GM18498 (cell line): ENCODE data around the gene HSFX4.
A peak's percentile ranks its signal among the peaks of the same experiment; 100 is the strongest.
"Not testable (repeated sequence)": the region's sequence is repeated elsewhere in the genome, so short reads cannot be mapped to it uniquely, and the experiment has no call there.

Experiments used
- ATAC-seq: cut with Tn5 transposase; IDR thresholded peaks from one replicate; pipeline ENCODE4 v1.9.1; 2021; ENCODE audit warnings: mild to moderate bottlenecking, moderate library complexity; ENCODE audit not compliant: unreplicated experiment

Gene HSFX4

DNA sequence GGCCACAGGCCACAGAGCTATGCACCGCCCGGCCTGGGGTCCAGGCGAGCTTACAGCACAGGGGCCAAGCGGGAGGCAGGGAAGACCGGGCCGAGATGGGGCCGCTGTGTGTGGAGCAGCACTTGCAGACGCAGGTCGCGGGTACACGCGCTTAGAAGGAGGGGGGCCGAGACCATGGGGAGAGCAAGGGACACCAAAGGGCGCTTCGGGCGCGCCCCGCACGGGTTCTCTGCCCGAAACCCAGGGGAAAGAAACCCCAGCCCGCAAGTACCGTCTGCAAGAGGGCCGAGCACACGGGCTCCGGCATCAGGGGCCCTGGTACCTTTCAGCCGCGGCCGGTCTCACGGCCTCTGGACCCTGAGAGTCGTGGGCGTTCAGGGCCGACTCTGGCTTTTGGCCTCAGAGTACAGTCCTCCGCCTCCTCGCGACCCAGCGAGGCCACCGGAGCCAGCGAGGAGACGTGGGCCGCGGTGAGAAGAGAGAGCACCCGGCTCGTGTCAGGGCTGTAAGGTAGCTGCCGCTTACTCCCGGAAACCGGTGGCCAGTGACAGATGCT is 8.6 kb downstream of the HSFX4 start:
- peak; percentile 5 for ATAC-seq

DNA sequence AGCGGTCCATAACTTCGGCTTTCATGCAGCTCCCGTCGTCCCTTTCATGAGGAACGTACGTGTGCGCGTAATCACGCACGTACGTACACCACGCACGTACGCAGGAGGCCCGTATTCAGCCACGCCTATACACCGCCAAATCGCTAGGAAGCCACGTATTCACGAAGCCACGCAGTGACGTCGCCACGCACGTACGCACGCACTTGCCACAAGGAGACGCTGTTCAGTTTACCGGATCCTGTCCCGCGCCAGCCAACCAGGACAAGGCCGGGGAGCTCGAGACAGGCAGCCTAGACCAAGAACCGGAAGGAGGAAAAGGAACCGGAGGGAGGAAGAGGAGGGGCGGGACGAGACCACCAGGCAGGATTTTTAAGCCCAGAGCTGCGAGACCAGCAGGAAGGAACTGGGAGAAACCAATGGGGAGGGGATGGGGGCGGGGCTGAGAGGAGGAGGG is 9.1 kb downstream of the HSFX4 start, which contains the start of gene EOLA2:
Gene EOLA2 (minus strand): TSS at position 65 of the 454 bp plus-strand sequence. CDS start 4,617 bp downstream, outside the sequence.
- peak; percentile 71 for ATAC-seq

DNA sequence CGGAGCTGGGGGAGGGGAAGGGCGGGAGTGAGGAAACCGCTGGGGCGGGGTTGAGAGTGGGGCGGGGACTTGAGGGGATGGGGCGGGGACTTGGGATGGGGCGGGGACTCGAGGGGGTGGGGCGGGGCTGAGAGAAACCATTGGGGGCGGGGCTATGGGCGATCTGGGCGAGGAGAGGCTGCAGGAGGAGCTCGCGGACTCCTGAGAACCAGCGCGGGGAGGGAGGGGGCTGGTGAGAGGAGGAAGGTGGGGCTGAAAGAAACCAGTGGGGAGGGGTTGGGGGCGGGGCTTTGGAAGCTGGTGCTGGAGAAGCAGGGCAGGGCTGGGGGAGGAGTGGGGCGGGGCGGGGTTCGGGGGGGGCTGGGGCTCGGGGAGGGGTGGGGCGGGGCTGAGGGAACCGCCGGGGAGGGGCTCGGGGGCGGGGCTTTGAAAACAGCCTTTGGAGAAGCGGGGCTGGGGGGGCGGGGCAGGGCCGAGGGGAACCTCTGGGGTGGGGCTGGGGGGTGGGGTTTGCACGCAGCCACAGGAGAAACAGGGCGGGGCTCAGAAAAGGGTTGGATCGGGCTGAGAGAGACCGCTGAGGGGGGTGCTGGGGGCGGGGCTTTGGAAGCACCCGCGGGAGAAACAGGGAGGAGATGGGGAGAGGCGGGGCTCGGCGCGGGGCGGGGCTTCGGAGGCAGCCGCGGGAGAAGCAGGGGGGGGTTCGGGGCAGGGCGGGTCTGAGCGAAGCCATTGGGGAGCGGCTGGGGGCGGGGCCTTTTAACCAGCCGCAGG is 9.7 kb downstream of the HSFX4 start:
- no peak for ATAC-seq

DNA sequence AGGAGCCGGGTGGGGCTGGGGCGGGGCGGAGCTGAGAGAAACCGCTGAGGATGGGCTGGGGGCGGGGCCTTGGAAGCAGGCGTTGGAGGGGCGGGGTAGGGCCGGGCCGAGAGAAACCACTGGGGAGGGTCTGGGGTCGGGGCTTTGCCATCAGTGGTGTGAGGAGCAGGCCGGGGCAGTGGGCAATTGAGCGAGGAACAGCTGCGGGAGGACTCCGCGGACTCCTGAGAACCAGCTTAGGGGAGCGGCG is 10.2 kb downstream of the HSFX4 start:
- ATAC-seq: peak; percentile 22

DNA sequence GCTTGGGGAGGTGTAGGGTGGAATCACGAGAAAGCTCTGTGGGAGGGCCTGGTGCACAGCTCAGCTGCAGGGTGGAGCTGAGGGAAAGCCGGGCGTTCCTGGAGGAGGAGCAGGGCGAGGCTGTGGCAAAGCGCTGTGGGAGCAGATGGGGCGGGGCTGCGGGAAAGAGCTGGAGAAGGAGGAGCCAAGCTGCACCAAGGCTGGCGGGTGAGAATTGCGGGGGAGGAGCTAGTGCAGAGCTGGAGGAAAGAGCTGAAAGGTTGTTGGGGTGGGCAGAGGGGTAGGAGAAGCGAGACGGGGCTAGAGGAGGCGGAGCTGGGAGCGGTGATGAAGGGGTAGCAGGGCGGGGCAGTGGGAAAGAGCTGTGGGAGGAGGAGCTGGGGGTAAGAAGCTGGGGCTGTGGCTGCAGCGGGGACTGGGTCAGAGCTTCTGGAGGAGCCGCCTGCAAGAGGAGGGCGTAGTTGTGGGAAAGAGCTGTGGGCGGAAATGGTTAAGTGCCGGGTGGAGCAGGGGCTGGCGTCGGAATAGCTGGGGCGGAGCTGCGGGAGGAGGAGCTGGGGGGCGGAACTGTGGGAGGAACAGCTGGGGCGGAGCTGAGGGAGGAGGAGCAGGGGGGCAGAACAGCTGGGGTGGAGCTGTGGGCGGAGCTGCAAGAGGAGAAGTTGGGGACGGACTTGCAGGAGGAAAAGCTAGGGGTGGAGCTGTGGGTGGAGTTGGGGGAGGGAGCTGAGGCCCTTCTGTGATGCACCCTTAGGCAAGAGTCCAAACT is 10.7 kb downstream of the HSFX4 start:
- peak; percentile 51 for ATAC-seq

DNA sequence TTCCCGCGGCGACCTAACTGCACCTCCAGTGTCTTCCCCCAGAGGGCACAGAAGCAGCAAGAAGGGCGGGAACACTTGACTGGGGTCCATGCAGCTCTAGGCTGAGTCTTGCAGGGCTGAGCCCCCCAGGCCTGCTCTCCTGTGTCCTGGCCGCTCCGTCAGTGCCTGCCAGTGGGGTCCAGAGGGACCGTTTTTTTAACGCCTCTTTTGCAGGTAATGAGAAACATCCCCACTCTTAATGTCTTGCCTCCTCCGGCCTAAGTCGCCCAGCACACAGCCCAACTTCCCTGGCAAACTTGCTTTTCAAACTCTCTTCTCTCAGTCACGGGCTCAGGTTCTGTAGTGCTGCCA is 11.3 kb downstream of the HSFX4 start:
- not testable (repeated sequence) for ATAC-seq

DNA sequence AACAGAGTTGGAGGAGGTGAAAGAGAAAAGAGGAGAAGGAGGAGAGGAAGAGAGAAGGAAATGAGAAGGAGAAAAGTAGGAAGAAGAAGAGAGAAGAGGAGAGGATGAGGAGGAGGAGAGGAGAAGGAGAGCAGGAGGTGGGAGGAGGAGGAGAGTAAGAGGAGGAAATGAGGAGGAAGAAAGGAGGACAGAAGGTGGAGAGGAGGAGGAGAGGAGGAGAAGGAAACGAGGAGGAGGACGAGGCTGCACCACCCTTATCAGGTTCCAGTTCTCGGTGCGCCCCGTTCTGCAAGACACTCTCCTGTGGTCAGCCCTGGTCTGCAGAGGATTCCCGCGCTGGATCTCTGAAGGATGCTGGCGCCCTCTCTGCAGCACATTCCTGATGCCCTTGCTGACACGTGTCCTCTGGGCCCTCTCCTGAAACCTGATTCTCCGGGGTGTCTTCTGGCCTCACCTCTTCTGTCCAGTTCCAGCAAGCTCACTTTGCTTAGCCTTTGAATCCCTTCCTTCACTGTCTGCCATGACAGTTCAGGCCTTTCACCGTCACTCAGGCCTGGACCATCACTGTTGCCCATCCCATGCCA is 15.8 kb downstream of the HSFX4 start:
- ATAC-seq: not testable (repeated sequence)

DNA sequence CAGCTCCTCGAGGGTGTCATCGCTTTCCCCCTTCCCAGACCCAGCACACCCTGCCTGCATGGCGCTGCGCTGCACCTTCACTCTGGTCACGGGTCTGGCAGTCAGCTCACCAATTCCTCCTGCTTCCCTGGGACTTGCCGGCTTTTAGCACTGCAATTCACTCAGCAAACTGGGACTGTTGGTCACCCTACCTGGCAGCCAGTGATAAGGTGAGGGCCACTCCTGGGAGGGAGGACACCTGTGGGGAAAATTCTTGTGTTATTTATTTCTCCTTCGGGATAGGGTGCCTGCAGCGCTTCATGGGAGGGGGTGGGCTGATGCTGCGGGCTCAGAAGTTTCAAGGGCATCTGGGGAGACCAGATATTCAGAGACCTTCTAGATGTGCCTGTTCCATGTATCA is 16.4 kb downstream of the HSFX4 start:
- ATAC-seq: not testable (repeated sequence)

DNA sequence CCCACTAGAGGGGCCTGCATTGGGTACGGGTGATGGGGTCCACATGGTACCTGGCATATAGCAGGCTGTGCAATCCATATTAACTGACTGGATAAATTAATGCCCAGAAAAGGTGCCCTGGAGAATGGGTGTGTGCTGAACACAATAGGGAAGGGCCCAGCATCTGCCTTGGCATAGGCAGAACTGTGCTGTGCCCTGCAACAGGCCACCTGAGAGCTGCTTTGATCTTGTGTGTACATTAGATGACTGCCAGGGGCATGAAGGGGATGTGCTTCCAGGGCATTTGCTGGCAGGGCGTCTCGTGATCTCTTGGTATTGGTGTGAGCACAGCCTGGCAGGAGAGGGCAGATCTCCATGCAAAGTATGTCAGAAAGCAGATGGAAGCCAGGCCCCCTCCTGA is 17.6 kb downstream of the HSFX4 start:
- not testable (repeated sequence) for ATAC-seq

DNA sequence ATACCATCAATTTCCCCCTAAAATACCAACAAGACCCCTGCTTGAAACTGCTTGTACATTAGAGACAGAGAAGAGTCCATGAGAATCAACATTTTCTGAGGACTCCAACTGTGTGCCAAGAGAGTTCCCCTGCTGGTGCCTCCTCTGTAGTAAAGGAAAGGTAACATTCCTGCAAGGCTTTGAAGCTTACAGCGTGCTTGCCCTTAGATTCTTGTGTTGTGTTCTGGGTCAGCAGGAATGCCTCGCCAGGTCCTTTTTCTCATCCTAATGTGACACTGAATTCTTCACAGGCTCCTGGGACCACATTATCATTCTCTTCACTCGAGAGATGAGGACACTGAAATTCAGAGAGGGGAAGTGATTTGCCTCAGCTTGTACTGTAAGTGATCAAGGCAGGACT is 18.6 kb downstream of the HSFX4 start:
- ATAC-seq: no peak

DNA sequence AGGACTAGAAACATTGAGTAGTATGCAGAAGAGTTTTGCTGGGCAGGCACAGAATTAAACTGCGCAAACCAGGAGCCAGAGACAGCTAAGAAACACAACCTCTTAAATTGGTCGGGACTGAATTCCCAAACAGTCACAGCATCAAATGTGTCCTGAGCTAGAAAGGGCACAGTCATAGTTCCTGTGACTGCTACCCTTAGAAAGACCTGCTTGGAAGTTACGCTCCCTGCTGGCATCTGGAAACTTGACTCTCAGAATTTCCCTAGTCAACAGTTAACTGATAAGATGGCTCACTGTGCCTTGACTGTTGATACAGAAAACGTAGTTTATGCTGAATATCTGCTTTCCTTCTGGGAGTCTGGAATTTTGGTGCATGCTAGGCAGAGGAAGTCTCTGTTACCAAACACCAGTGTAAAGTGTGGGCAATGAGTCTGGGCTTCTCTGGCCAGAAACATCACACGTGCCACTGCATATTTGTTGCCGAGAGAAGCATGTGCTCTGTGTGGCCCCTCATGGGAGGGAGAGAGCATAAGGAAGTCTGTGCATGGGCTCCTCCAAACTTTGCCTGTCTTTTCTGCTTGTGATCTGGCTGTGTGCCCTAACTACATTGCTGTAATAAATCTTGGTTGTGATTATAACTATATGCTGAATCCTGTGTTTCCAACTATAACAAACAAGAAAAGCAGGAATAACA is 20.5 kb downstream of the HSFX4 start:
- ATAC-seq: no peak

DNA sequence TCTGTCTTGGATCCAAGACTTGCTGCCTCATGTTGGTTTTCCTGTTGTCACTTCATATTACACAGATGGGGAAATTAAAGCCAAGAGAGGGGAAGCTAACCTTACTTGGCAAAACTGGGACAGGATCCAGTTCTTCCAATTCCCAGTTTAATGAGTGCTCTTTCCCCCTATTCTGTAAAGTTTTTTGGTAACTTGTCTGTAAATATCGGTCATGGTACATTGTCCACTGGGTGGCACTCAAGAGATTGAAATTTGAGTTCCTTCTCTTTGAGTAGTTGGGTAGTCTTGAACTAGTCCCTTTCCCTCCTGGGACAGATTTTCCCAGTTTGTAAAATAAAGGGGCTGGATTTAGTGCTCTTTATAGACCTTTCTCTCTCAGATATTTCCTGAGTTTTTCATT is 21.3 kb downstream of the HSFX4 start:
- no peak for ATAC-seq

DNA sequence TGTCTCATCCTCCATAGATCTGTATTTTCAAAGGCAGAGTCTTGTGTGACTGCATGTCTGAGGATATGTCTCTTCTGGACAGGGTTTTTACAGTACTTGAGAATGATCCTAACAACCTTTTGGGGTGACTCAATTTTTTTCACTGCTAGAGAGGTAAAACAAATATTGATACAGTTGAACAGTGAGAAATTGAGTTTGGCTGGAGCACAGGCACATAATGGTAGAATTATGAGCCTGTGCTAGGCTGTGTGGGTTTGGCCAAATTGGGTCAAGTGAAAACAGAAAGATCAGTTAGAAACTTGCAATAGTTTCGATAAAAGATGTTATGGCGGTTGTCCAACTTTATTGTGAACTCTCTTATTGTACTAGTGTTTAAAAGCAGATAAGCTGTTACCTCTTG is 32.2 kb downstream of the HSFX4 start:
- ATAC-seq: no peak

DNA sequence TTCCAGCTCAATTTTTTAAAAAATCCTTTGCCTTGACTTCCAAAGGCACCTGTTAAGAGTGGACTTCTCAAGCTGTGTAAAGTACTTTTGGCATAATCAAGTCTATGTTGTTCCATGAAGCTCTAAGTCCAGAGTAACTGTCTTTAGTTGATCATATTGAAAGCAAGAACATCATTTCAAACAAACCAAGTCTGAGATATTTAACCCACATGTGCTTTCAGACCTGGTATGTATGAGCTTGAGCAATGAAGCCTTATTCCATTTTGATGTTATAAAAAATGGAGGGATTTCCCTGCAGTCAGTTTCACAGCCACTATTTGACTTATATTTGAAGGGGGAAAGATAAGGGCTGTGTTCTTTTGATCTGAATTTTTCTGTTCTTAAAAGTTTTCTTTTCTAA is 32.6 kb downstream of the HSFX4 start:
- no peak for ATAC-seq

DNA sequence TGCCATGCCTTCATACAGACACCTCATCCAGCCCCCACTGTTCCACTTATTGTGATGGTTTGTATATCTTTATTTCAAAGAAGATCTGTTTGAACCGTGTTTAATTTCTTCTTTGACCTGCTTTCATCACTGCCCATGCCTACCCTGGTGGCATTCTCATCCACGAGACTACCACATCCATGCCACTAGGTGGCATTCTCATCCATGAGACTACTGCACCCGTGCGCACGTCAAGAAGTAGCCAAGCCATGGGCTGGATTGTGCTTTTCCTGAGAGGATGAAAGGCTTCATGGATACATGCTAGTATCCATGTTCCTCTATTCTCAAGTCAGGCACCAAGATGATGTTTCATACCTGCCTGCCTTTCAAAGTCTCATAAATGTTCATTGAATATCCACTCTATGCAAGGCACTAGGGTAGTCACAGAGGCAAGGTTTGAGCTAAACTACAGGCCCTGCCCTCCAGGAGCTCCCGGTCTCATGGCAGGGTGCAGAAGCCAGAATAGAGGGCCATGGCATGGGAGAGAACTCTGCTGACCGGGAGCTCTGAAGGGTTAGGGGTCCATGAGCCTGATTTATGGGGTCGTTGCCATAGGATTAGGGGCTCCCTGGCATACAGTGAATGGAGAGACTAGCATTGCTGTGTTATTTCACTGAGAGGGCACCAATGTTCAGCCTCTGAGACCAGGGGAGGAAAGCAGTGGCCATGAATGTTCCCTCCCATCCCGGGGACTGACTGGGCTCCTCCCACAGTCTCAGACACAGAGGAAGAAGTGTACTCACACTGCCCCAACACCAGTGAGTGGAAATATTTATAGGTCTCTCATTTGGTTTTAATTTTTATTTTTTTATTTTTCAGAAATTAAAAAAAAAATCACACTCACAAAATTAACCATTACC is 33.7 kb downstream of the HSFX4 start:
- ATAC-seq: peak; percentile 68

DNA sequence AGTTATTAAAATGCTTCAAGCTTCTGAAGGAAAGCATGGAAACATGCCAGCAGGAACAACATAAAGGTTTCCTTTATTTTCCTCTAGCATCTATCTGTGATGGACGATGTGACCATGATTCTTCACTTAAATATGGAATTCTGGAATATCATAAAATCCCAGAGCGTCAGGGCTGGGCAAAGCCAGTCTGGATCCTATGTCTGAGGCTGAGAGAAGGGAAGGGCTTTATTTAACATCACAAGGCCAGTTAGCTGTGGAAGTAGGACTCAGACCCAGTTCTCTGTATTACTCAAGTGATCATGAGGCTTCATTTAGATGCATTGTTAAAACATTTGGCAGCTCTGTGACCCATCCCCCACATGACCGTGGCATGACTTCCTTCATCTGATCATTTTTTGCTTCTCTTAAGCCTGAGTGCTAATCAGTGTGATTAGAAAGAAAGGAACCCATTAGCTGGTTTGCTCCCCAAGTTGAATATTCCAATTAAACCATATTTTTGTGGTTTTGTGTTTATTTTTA is 49.8 kb downstream of the HSFX4 start:
- ATAC-seq: no peak
